Liver (tissue), 9 donors: Measurements from ENCODE around the gene PRAMEF1. TPM values are rescaled to one million over a fixed set of nuclear protein-coding genes. Genes with fewer than 3 reads are reported as not detected.
"Not testable (repeated sequence)": the region's sequence is repeated elsewhere in the genome, so short reads cannot be mapped to it uniquely, and the experiment has no call there.

ENCODE experiments used
- DNase-seq: peaks from one replicate; pipeline ENCODE4 v3.0.0-alpha.2; 2017; ENCODE audit warnings: low spot score
- H3K27ac ChIP-seq, 2 donors: one replicate each; pipeline ENCODE4 v1.7.0; 2013; ENCODE audit warnings: inconsistent platforms in 2 of 2, low read length in 2 of 2, control low read depth in 1 of 2, low read depth in 1 of 2, mild to moderate bottlenecking in 1 of 2
- H3K27me3 ChIP-seq, 4 donors: one replicate each; pipeline versions ENCODE4 v1.6.1 to v1.7.0; 2013; ENCODE audit warnings: low read length in 3 of 4, inconsistent platforms in 1 of 4, mild to moderate bottlenecking in 1 of 4, moderate library complexity in 1 of 4; ENCODE audit not compliant: control insufficient read depth in 4 of 4, insufficient read depth in 4 of 4
- H3K36me3 ChIP-seq, 4 donors: one replicate each; pipeline versions ENCODE4 v1.6.1 to v1.7.0; 2013; ENCODE audit warnings: low read length in 3 of 4, mild to moderate bottlenecking in 3 of 4, low read depth in 1 of 4, moderate library complexity in 1 of 4; ENCODE audit not compliant: control insufficient read depth in 4 of 4, insufficient read depth in 3 of 4
- H3K4me1 ChIP-seq, 4 donors: one replicate each; pipeline versions ENCODE4 v1.6.1 to v1.7.0; 2013; ENCODE audit warnings: low read length in 3 of 4, mild to moderate bottlenecking in 3 of 4, moderate library complexity in 1 of 4; ENCODE audit not compliant: control insufficient read depth in 4 of 4, insufficient read depth in 4 of 4
- H3K4me3 ChIP-seq, 3 donors: one replicate each; pipeline versions ENCODE4 v1.6.1 to v1.7.0; 2013; ENCODE audit warnings: low read length in 3 of 3, control low read depth in 1 of 3, low read depth in 1 of 3, mild to moderate bottlenecking in 1 of 3
- H3K9ac ChIP-seq, 2 donors: one replicate each; pipeline ENCODE4 v1.7.0; 2013; ENCODE audit warnings: low read length in 2 of 2, mild to moderate bottlenecking in 2 of 2, moderate library complexity in 2 of 2, control low read depth in 1 of 2, low read depth in 1 of 2
- H3K9me3 ChIP-seq, 4 donors: one replicate each; pipeline versions ENCODE4 v1.6.1 to v1.7.0; 2013; ENCODE audit warnings: low read length in 3 of 4; ENCODE audit not compliant: control insufficient read depth in 4 of 4
- ATF3 ChIP-seq: IDR thresholded peaks from 2 replicates; pipeline ENCODE4 v1.6.1; 2016; ENCODE audit warnings: antibody characterized with exemption
- EGR1 ChIP-seq, 2 donors: IDR thresholded peaks; 2 replicates each; pipeline ENCODE4 v1.6.1; 2016 to 2018; ENCODE audit warnings: antibody characterized with exemption in 2 of 2, low read depth in 2 of 2
- FOXA1 ChIP-seq: IDR thresholded peaks from 2 replicates; pipeline ENCODE4 v1.6.1; 2016; ENCODE audit warnings: antibody characterized with exemption
- FOXA2 ChIP-seq: IDR thresholded peaks from 2 replicates; pipeline ENCODE4 v1.6.1; 2016; ENCODE audit warnings: antibody characterized with exemption
- HNF4A ChIP-seq, 2 donors: conservative IDR thresholded peaks; 2 replicates each; pipeline ENCODE4 v1.6.1; 2016; ENCODE audit warnings: antibody characterized with exemption in 2 of 2, mild to moderate bottlenecking in 2 of 2
- HNF4G ChIP-seq: IDR thresholded peaks from 2 replicates; pipeline ENCODE4 v1.6.1; 2016; ENCODE audit warnings: antibody characterized with exemption
- JUND ChIP-seq, 2 donors: IDR thresholded peaks; 2 replicates each; pipeline ENCODE4 v1.6.1; 2016; ENCODE audit warnings: antibody characterized with exemption in 2 of 2
- NR2F2 ChIP-seq: IDR thresholded peaks from 2 replicates; pipeline ENCODE4 v1.6.1; 2016; ENCODE audit warnings: antibody characterized with exemption
- RAD21 ChIP-seq, 2 donors: IDR thresholded peaks; 2 replicates each; pipeline ENCODE4 v1.6.1; 2016; ENCODE audit warnings: antibody characterized with exemption in 2 of 2, mild to moderate bottlenecking in 2 of 2
- RXRA ChIP-seq, 2 donors: IDR thresholded peaks; 2 replicates each; pipeline ENCODE4 v1.6.1; 2017 to 2018; ENCODE audit warnings: antibody characterized with exemption in 2 of 2, mild to moderate bottlenecking in 1 of 2
- SP1 ChIP-seq: IDR thresholded peaks from 2 replicates; pipeline ENCODE4 v1.6.1; 2018; ENCODE audit warnings: antibody characterized with exemption, mild to moderate bottlenecking
- TAF1 ChIP-seq: conservative IDR thresholded peaks from 2 replicates; pipeline ENCODE4 v1.6.1; 2016; ENCODE audit warnings: antibody characterized with exemption, mild to moderate bottlenecking
- ZBTB33 ChIP-seq: IDR thresholded peaks from 2 replicates; pipeline ENCODE4 v1.6.1; 2016; ENCODE audit warnings: antibody characterized with exemption
- WGBS: extraction: QIAGEN DNeasy Blood & Tissue Kit; methylation state at CpG from one replicate; pipeline ENCODE4 v1.1.7; 2013; 5-methylcytosine and 5-hydroxymethylcytosine counted together
- polyA plus RNA-seq, 2 donors: library from polyadenylated mRNA; stranded (reverse) in 1 of 2; unstranded in 1 of 2; fragments of 200-250 nt in 1 of 2; fragments of >200 nt in 1 of 2; fragmentation: Nextera tagmentation in 1 of 2; extraction: Ambion mirVana in 1 of 2; gene quantifications; one replicate each; pipeline versions ENCODE4 v1.2.1 to v1.2.3, GENCODE V29; 2013 to 2015
- total RNA-seq, 2 donors: library from RNA; depleted of rRNA; stranded (reverse); fragments of >200 nt; gene quantifications; one replicate each; pipeline ENCODE4 v1.2.3, GENCODE V29; 2014
- TF ChIP-seq, protein P1 (sequence below): fragments of 150-350 bp; IDR thresholded peaks from 2 replicates; pipeline ENCODE4 v1.5.1; 2017; ENCODE audit warnings: improper control_type of control experiment, low read depth, low read length; ENCODE audit not compliant: missing input control
- donor health status: healthy.
- donor health status: healthy.
- donor health status: healthy.
- donor health status: healthy.
- donor health status: healthy.

PRAMEF1 gene
- total and polyA plus RNA-seq, 4 donors = not detected

- 42% methylated on average over 6 of the region's 7 CpGs for WGBS
- DNase-seq, H3K4me1 ChIP-seq, H3K4me3 ChIP-seq, H3K9me3 ChIP-seq, H3K27me3 ChIP-seq, H3K9ac ChIP-seq, H3K27ac ChIP-seq, H3K36me3 ChIP-seq: not testable (repeated sequence)
- TF ChIP-seq, protein P1, sequence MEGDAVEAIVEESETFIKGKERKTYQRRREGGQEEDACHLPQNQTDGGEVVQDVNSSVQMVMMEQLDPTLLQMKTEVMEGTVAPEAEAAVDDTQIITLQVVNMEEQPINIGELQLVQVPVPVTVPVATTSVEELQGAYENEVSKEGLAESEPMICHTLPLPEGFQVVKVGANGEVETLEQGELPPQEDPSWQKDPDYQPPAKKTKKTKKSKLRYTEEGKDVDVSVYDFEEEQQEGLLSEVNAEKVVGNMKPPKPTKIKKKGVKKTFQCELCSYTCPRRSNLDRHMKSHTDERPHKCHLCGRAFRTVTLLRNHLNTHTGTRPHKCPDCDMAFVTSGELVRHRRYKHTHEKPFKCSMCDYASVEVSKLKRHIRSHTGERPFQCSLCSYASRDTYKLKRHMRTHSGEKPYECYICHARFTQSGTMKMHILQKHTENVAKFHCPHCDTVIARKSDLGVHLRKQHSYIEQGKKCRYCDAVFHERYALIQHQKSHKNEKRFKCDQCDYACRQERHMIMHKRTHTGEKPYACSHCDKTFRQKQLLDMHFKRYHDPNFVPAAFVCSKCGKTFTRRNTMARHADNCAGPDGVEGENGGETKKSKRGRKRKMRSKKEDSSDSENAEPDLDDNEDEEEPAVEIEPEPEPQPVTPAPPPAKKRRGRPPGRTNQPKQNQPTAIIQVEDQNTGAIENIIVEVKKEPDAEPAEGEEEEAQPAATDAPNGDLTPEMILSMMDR = peak; percentile 12
- TF ChIP-seq RAD21 (IDR thresholded peaks at IDR 0.05) = peak; percentile 62 to 65
These were observed 7.4 kb upstream of the PRAMEF1 start for GRCh38 chr1:12783783-12784182.

- H3K9ac ChIP-seq, H3K27me3 ChIP-seq, H3K9me3 ChIP-seq, H3K4me3 ChIP-seq, H3K36me3 ChIP-seq, H3K4me1 ChIP-seq, DNase-seq, H3K27ac ChIP-seq: not testable (repeated sequence)
- 81% methylated on average over 8 of the region's 8 CpGs for WGBS
These were observed 6.5 kb upstream of the PRAMEF1 start for GRCh38 chr1:12784729-12785128.

DNA sequence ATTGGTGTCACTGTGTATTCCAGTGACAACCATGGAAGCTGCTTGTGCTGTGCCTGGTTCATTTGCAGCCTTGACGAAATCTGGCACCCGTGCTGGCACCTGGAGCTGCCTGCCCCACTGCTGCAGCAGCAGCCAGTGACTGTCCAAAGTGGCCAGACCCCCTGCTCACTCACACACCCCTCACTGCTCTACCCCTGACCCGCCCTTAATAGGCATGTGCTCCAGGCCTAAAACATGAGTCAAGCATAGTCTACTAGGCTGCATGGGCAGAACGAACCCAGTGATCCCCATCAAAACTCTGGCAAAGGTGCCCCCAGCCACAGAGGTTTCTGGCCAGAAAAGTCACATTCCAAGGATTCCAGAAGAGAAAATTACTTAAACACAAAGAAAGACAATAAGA, 7.7 kb downstream of the PRAMEF1 start:
- no peak overlapping the region for H3K27ac ChIP-seq
- whole genome bisulfite sequencing = 55% methylated on average over 4 of the region's 4 CpGs
- no peak for DNase-seq

More for the DNA sequence above, 7.7 kb downstream of the PRAMEF1 start:
- no peak for TF ChIP-seq TAF1
- TF ChIP-seq FOXA1 = no peak
- no peak for TF ChIP-seq HNF4A (conservative IDR thresholded peaks at IDR 0.05)
- no peak for TF ChIP-seq RAD21 (IDR thresholded peaks at IDR 0.05)
- TF ChIP-seq RXRA (IDR thresholded peaks at IDR 0.05) = no peak
- no peak for TF ChIP-seq FOXA2
- no peak for TF ChIP-seq JUND (IDR thresholded peaks at IDR 0.05)
- no peak for TF ChIP-seq ZBTB33
- TF ChIP-seq HNF4G = no peak
- no peak for TF ChIP-seq SP1
- no peak for TF ChIP-seq EGR1 (IDR thresholded peaks at IDR 0.05; ENCODE audit: low read depth in 2 of 2)
- TF ChIP-seq ATF3 = no peak
- no peak for TF ChIP-seq NR2F2
- Histone ChIP-seq H3K27me3 (no peaks in the 10 kb centered on the region), H3K4me1 (no peaks in the 10 kb centered on the region), H3K9me3 (no peaks in the 10 kb centered on the region), H3K9ac (no peak overlapping the region), H3K36me3 (no peaks in the 10 kb centered on the region), H3K4me3 (no peak overlapping the region)
